ENCODE results near the gene ST3GAL5. TPM values are rescaled to one million over a fixed set of nuclear protein-coding genes. Genes with fewer than 3 reads are reported as not detected.

Gene ST3GAL5
- polyA plus RNA-seq, 1 of the 3 experiments (the other 2 are of a cell fraction) = 37.6 TPM

- TF ChIP-seq CHD2 (IDR thresholded peaks at IDR 0.05; ENCODE audit: low read length, partially characterized antibody) = no peak
- TF ChIP-seq TCF12 (IDR thresholded peaks at IDR 0.05) = no peak
- TF ChIP-seq, protein P1, sequence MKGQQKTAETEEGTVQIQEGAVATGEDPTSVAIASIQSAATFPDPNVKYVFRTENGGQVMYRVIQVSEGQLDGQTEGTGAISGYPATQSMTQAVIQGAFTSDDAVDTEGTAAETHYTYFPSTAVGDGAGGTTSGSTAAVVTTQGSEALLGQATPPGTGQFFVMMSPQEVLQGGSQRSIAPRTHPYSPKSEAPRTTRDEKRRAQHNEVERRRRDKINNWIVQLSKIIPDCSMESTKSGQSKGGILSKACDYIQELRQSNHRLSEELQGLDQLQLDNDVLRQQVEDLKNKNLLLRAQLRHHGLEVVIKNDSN (IDR thresholded peaks at IDR 0.05; ENCODE audit: borderline replicate concordance, low read depth) = no peak
- no peak for TF ChIP-seq MEF2A (IDR thresholded peaks at IDR 0.05; ENCODE audit: borderline replicate concordance, low read depth)
- no peak for TF ChIP-seq JUND (IDR thresholded peaks at IDR 0.05)
- no peak for TF ChIP-seq ZBTB33 (IDR thresholded peaks at IDR 0.05; ENCODE audit: borderline replicate concordance, low read depth)
- TF ChIP-seq EZH2phosphoT487 (IDR thresholded peaks at IDR 0.05; ENCODE audit: borderline replicate concordance, low read depth) = no peak
- TF ChIP-seq RFX5 (IDR thresholded peaks at IDR 0.05; ENCODE audit: low read length) = no peak
- no peak for TF ChIP-seq MXI1 (IDR thresholded peaks at IDR 0.05; ENCODE audit: low read depth, low read length)
- no peak for TF ChIP-seq FOXM1 (IDR thresholded peaks at IDR 0.05; ENCODE audit: low read depth)
- no peak for TF ChIP-seq CTCF (IDR thresholded peaks at IDR 0.05)
- TF ChIP-seq IRF3 (IDR thresholded peaks at IDR 0.05; ENCODE audit: low read depth, low read length) = no peak
- TF ChIP-seq ELF1 (IDR thresholded peaks at IDR 0.05) = no peak
- TF ChIP-seq, protein P2, sequence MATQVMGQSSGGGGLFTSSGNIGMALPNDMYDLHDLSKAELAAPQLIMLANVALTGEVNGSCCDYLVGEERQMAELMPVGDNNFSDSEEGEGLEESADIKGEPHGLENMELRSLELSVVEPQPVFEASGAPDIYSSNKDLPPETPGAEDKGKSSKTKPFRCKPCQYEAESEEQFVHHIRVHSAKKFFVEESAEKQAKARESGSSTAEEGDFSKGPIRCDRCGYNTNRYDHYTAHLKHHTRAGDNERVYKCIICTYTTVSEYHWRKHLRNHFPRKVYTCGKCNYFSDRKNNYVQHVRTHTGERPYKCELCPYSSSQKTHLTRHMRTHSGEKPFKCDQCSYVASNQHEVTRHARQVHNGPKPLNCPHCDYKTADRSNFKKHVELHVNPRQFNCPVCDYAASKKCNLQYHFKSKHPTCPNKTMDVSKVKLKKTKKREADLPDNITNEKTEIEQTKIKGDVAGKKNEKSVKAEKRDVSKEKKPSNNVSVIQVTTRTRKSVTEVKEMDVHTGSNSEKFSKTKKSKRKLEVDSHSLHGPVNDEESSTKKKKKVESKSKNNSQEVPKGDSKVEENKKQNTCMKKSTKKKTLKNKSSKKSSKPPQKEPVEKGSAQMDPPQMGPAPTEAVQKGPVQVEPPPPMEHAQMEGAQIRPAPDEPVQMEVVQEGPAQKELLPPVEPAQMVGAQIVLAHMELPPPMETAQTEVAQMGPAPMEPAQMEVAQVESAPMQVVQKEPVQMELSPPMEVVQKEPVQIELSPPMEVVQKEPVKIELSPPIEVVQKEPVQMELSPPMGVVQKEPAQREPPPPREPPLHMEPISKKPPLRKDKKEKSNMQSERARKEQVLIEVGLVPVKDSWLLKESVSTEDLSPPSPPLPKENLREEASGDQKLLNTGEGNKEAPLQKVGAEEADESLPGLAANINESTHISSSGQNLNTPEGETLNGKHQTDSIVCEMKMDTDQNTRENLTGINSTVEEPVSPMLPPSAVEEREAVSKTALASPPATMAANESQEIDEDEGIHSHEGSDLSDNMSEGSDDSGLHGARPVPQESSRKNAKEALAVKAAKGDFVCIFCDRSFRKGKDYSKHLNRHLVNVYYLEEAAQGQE (IDR thresholded peaks at IDR 0.05; ENCODE audit: low read depth, low read length) = no peak
- TF ChIP-seq GABPA (IDR thresholded peaks at IDR 0.05; ENCODE audit: low read depth) = no peak
- no peak for TF ChIP-seq GATA2 (CRISPR knock-in tag; IDR thresholded peaks at IDR 0.05)
- TF ChIP-seq USF2 (IDR thresholded peaks at IDR 0.05; ENCODE audit: borderline replicate concordance, low read depth, low read length) = no peak
- TF ChIP-seq EP300 (IDR thresholded peaks at IDR 0.05; ENCODE audit: borderline replicate concordance in 1 of 2, low read depth in 1 of 2, low read length in 1 of 2) = no peak
- CTCF ChIA-PET = interaction anchor here (1.0 to 14.5 kb wide), 4 partner anchors 7 to 258 kb away, joined by 3 to 223 read pairs (median 88); partner anchors contain the start of gene ST3GAL5
- H3K4me3 ChIP-seq (ENCODE audit: low read depth in 2 of 2, low read length in 1 of 2) = no peak overlapping the region
These were observed 66.0 kb downstream of the ST3GAL5 start for GRCh38 chr2:85822766-85823165.

More at GRCh38 chr2:85822766-85823165, 66.0 kb downstream of the ST3GAL5 start:
- Histone ChIP-seq H3K9me2 (no peaks in the 10 kb centered on the region), H3K36me3 (replicated peaks in 1 of 2; ENCODE audit: control insufficient read depth in 1 of 2, insufficient read depth in 2 of 2, low read length in 1 of 2) (no peaks in the 10 kb centered on the region), H4K20me1 (ENCODE audit: insufficient read depth) (no peaks in the 10 kb centered on the region), H3F3A (replicated peaks; ENCODE audit: insufficient read depth) (no peaks in the 10 kb centered on the region), H3K4me2 (no peak overlapping the region), H3K9me3 (no peaks in the 10 kb centered on the region), H3K79me2 (ENCODE audit: insufficient read depth) (no peaks in the 10 kb centered on the region), H3K4me1 (ENCODE audit: control insufficient read depth in 1 of 2, insufficient read depth in 2 of 2, low read depth in 1 of 2, low read length in 1 of 2) (peaks cover 0 to 7% of the 10 kb centered on the region in 2 experiments; a peak in 2 of 4 replicates), H3K27ac (ENCODE audit: low read depth in 2 of 2, low read length in 1 of 2) (no peak overlapping the region), H3K27me3 (ENCODE audit: insufficient read depth) (no peaks in the 10 kb centered on the region), H3K9ac (no peak overlapping the region), H2AFZ (ENCODE audit: low read depth) (no peak overlapping the region)
- no peak for DNase-seq
- 77% methylated on average over 5 of the region's 5 CpGs for WGBS (ENCODE audit: low lambda C conversion rate)
- POLR2A ChIA-PET = no interaction called here
